GM12873 (cell line): ENCODE results near the gene SLC9A1.

Source experiments
- CTCF ChIP-seq: IDR thresholded peaks from 2 replicates; pipeline ENCODE4 v1.5.1; 2012; ENCODE audit warnings: low read depth, mild to moderate bottlenecking, moderate library complexity, low read length, control low read depth; ENCODE audit not compliant: insufficient read depth; ENCODE audit errors: missing control alignments

The SLC9A1 gene

GRCh38 chr1:27176954-27177353 is 22.0 kb upstream of the SLC9A1 start:
- TF ChIP-seq CTCF: no peak

GRCh38 chr1:27176323-27176722 is 21.4 kb upstream of the SLC9A1 start:
- no peak for TF ChIP-seq CTCF

GRCh38 chr1:27166929-27167328 is 12.0 kb upstream of the SLC9A1 start:
- TF ChIP-seq CTCF: no peak

- no peak for TF ChIP-seq CTCF
Measured at GRCh38 chr1:27166351-27166802, 11.5 kb upstream of the SLC9A1 start.

- no peak for TF ChIP-seq CTCF
Measured at GRCh38 chr1:27163093-27163492, 8.2 kb upstream of the SLC9A1 start.

- no peak for TF ChIP-seq CTCF
Measured at GRCh38 chr1:27162090-27162489, 7.2 kb upstream of the SLC9A1 start.

GRCh38 chr1:27161594-27161993 is 6.7 kb upstream of the SLC9A1 start:
- TF ChIP-seq CTCF: no peak
